Panc1 (cell line): ENCODE data around the gene PERCC1.
A peak's percentile ranks its signal among the peaks of the same experiment; 100 is the strongest.

Experiments used
- POLR2AphosphoS5 ChIP-seq: IDR thresholded peaks from 2 replicates; pipeline ENCODE4 v1.6.1; 2012; ENCODE audit warnings: mild to moderate bottlenecking, low read depth, low read length, moderate library complexity
- TCF7L2 ChIP-seq: IDR thresholded peaks from 2 replicates; pipeline ENCODE4 v1.6.1; 2011; ENCODE audit warnings: mild to moderate bottlenecking, low read depth, low read length, inconsistent platforms
- TF ChIP-seq, protein P1 (sequence below): fragments of 450-650 bp; IDR thresholded peaks from 2 replicates; pipeline ENCODE4 v1.5.1; 2017; ENCODE audit warnings: mild to moderate bottlenecking

DNA sequence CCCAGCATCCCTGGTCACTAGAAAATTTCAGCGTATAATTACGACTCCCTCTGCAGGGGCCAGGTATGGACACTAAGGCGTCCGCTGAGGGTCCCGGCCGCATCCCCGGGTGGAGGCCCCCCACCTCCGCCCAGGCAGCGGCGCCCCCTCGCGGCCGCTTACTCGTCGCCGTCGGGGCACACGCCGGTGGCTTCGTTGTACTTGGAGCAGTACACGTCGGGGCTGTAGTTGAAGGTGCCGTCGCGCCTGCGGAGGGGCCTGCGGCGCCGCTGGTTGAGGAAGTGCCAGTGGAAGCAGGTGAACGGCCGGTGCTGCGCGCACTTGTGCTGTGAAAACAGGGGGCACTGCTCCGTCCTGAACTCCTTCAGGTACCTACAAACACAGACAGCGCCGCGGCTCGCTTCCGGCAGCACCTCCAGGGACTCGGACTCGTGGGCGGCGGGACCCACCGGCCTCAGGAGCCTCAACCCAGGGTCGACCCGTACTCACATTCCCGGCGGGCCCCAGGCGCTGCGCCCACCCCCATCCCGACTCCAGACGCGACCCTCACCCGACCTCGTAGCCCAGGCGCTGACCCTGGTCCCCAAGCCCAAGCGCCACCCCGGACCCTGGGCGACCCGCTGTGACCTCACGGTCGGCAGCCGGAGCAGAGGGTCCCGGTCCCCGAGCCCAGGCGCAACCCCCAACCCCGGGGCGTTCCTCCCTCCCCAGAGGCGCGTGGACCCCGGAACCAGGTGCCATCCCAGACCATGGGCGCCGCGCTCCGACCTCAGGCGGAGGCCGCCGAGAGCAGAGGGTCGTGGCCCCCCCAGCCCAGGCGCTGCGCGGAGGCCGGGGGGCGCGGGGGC is 17.0 kb upstream of the PERCC1 start:
- TF ChIP-seq, protein P1, sequence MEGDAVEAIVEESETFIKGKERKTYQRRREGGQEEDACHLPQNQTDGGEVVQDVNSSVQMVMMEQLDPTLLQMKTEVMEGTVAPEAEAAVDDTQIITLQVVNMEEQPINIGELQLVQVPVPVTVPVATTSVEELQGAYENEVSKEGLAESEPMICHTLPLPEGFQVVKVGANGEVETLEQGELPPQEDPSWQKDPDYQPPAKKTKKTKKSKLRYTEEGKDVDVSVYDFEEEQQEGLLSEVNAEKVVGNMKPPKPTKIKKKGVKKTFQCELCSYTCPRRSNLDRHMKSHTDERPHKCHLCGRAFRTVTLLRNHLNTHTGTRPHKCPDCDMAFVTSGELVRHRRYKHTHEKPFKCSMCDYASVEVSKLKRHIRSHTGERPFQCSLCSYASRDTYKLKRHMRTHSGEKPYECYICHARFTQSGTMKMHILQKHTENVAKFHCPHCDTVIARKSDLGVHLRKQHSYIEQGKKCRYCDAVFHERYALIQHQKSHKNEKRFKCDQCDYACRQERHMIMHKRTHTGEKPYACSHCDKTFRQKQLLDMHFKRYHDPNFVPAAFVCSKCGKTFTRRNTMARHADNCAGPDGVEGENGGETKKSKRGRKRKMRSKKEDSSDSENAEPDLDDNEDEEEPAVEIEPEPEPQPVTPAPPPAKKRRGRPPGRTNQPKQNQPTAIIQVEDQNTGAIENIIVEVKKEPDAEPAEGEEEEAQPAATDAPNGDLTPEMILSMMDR: peak; percentile 93
- TF ChIP-seq POLR2AphosphoS5 (no peak), TCF7L2 (no peak)
